ENCODE measurements around the gene CHD5.
"Not testable (repeated sequence)": the region's sequence is repeated elsewhere in the genome, so short reads cannot be mapped to it uniquely, and the experiment has no call there.

CHD5 gene

GRCh38 chr1:6220236-6220635 is 40.1 kb upstream of the CHD5 start:
- Histone ChIP-seq H3K4me3 (replicated peaks; ENCODE audit: low read depth, low read length) (no peak overlapping the region), H3K36me3 (ENCODE audit: control insufficient read depth, insufficient read depth, low read length) (peaks cover 22% of the 10 kb centered on the region), H3K27me3 (replicated peaks; ENCODE audit: control insufficient read depth, insufficient read depth, low read length) (no peaks in the 10 kb centered on the region)
- no peak for TF ChIP-seq CTCF (IDR thresholded peaks at IDR 0.05; ENCODE audit: insufficient read depth, low read length, poor library complexity, severe bottlenecking)
- no peak for DNase-seq (ENCODE audit: extremely low read depth, insufficient read length)

- peaks cover 18% of the 10 kb centered on the region for H3K36me3 ChIP-seq (ENCODE audit: control insufficient read depth, insufficient read depth, low read length)
- not testable (repeated sequence) for H3K27me3 ChIP-seq (replicated peaks; ENCODE audit: control insufficient read depth, insufficient read depth, low read length); DNase-seq (ENCODE audit: extremely low read depth, insufficient read length); H3K4me3 ChIP-seq (replicated peaks; ENCODE audit: low read depth, low read length)
These were observed 39.5 kb upstream of the CHD5 start for GRCh38 chr1:6219641-6220040.

DNA sequence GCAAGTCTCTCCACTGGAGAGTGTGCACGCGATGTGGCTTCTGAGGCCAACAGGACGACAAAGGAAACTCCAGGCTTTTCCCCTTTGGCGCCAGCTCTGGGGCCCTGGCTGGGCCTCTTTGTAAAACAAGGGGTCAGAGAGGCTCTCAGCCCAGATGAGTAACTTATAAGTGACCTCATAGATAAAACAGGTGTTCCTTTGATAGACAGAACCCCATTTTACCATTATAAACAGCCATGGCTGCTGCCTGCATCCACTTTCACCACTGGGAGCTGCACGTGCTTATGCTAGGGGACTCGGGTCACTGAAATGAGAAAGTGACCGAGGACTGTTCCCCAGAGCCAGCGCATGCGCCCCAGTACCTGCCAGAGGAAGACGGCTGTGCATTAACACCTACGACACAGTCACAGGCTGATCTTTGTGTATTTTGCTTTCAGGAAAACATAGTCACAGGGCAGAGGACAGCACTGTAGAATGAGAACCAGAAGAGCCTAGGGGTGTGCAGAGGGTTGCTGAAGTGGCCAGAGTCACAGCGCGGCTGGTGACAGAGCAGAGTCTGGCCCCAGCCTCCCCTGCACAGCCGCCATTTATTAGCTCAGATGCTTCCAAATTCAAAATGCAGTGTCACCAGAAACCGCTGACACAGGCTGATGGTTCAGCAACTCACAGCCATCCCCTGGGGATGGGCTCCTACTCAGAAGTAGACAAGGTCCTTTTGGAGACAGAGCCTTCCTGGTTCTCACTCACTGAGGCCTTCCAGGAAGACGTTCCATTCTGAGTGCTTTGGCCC is 38.4 kb upstream of the CHD5 start:
- no peak for TF ChIP-seq CTCF (IDR thresholded peaks at IDR 0.05; ENCODE audit: insufficient read depth, low read length, poor library complexity, severe bottlenecking)
- no peak overlapping the region for H3K4me3 ChIP-seq (replicated peaks; ENCODE audit: low read depth, low read length)
- DNase-seq (ENCODE audit: extremely low read depth, insufficient read length) = no peak
- H3K27me3 ChIP-seq (replicated peaks; ENCODE audit: control insufficient read depth, insufficient read depth, low read length) = no peaks in the 10 kb centered on the region
- H3K36me3 ChIP-seq (ENCODE audit: control insufficient read depth, insufficient read depth, low read length) = peaks cover 14% of the 10 kb centered on the region

DNA sequence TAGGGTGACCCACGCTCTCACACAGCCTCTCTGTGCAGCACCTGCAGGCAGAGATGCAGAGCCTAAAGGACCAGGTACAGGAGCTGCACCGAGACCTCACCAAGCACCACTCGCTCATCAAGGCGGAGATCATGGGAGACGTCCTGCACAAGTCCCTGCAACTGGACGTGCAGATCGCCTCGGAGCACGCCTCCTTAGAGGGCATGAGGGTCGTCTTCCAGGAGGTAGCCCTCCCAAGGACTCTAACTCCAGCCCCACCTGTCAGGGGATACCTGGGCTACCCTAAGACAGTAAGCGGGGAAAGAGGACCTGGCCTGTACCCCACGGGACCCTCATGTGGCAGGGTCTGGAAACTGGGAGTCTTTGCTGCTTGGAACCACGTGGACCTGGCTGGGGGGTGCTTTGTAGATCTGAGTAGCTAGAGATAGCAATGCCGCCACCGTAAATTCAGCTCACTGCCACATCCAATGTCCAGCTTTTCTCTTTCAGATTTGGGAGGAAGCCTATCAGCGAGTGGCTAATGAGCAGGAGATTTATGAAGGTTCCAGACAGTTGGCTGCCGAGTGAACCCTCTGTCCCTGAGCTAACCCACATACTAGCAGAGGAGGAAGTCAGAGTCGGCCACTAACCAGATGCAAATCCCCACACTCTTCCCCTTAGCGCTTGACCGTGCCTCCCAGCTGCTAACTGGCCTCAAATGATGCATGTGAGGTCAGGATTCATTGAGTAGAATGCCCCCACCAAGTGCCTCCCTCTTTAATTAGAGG is 32.3 kb upstream of the CHD5 start:
- no peak for DNase-seq (ENCODE audit: extremely low read depth, insufficient read length)
- TF ChIP-seq CTCF (IDR thresholded peaks at IDR 0.05; ENCODE audit: insufficient read depth, low read length, poor library complexity, severe bottlenecking) = no peak
- Histone ChIP-seq H3K4me3 (replicated peaks; ENCODE audit: low read depth, low read length) (no peak overlapping the region), H3K36me3 (ENCODE audit: control insufficient read depth, insufficient read depth, low read length) (peaks cover 7% of the 10 kb centered on the region), H3K27me3 (replicated peaks; ENCODE audit: control insufficient read depth, insufficient read depth, low read length) (no peaks in the 10 kb centered on the region)

DNA sequence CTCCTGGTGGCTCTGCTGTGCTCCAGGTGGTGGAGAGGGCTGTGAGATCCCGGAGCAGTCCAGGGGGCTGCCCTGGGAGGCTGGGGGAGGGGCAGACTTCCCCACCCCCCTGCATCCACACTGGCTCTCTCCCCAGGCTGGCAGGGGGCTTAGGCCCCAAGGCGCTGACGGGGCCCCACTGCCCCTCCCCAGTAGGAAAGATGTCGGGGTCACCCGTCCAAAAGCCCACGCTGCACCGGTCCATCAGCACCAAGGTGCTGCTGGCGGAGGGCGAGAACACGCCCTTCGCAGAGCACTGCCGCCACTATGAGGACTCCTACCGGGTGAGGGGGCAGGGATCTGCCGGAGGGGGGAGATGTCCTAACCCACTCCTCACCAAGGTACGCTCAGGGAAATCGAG is 31.6 kb upstream of the CHD5 start:
- Histone ChIP-seq H3K27me3 (replicated peaks; ENCODE audit: control insufficient read depth, insufficient read depth, low read length) (no peaks in the 10 kb centered on the region), H3K36me3 (ENCODE audit: control insufficient read depth, insufficient read depth, low read length) (peaks cover 7% of the 10 kb centered on the region), H3K4me3 (replicated peaks; ENCODE audit: low read depth, low read length) (no peak overlapping the region)
- no peak for DNase-seq (ENCODE audit: extremely low read depth, insufficient read length)
- no peak for TF ChIP-seq CTCF (IDR thresholded peaks at IDR 0.05; ENCODE audit: insufficient read depth, low read length, poor library complexity, severe bottlenecking)

DNA sequence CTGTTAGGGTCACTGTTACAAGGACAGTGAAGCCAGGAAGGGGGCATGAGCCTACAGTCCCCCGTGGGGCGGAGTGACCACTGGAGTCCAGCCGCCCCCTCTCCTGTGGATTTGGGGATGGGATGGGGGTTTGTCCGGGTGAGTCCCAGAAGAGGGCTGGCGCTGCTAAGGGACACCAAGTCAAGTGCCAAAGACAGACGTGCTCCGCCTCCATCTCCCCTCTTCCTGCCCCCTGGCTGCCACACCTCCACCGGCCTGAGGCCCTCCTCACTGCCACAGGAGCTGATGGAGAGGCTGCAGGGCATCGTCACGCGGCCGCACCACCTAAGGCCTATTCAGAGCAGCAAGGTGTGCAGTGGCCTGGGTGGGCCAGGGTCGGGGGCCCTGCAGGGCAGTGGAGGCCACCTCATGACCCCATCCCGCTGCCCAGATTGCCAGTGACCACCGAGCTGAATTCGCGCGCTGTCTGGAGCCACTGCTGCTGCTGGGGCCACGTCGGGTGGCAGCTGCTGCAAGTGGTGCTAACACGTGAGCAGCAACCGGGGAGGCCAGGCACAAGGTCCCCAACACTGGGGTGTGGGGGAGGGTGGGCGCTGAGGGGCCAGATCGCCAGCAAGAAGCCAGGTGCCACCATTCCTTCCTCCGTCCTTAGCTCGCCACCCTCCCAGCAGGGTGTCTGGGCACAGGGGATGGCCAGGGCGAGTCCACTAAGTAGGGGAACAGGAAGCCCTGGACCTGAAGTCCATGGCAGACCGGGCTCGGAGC is 30.7 kb upstream of the CHD5 start:
- Histone ChIP-seq H3K4me3 (replicated peaks; ENCODE audit: low read depth, low read length) (no peak overlapping the region), H3K27me3 (replicated peaks; ENCODE audit: control insufficient read depth, insufficient read depth, low read length) (no peaks in the 10 kb centered on the region), H3K36me3 (ENCODE audit: control insufficient read depth, insufficient read depth, low read length) (peaks cover 7% of the 10 kb centered on the region)
- DNase-seq (ENCODE audit: extremely low read depth, insufficient read length) = no peak
- no peak for TF ChIP-seq CTCF (IDR thresholded peaks at IDR 0.05; ENCODE audit: insufficient read depth, low read length, poor library complexity, severe bottlenecking)
